NT2/D1 (cell line): ENCODE data around the gene TRIM39.

Experiments
- DNase-seq: peaks from one replicate; pipeline ENCODE4 v3.0.0-alpha.2; 2011; ENCODE audit warnings: low read depth, low spot score
- H3K27me3 ChIP-seq: 2 replicates; pipeline ENCODE4 v1.6.0; 2011; ENCODE audit warnings: mild to moderate bottlenecking; ENCODE audit not compliant: insufficient read length, insufficient read depth
- H3K36me3 ChIP-seq: 2 replicates; pipeline ENCODE4 v1.6.1; 2011; ENCODE audit warnings: mild to moderate bottlenecking, low read length, mixed read lengths; ENCODE audit not compliant: insufficient read depth, insufficient read length
- H3K4me1 ChIP-seq: 2 replicates; pipeline ENCODE4 v1.5.1; 2011; ENCODE audit not compliant: insufficient read depth, insufficient read length
- H3K4me3 ChIP-seq: 2 replicates; pipeline ENCODE4 v1.5.1; 2011; ENCODE audit warnings: low read depth; ENCODE audit not compliant: insufficient read length
- H3K9ac ChIP-seq: 2 replicates; pipeline ENCODE4 v1.6.0; 2011; ENCODE audit warnings: low read depth; ENCODE audit not compliant: insufficient read length
- H3K9me3 ChIP-seq: 2 replicates; pipeline ENCODE4 v1.5.1; 2011; ENCODE audit warnings: mild to moderate bottlenecking, low read length; ENCODE audit not compliant: insufficient read depth
- SUZ12 ChIP-seq: IDR thresholded peaks from 2 replicates; pipeline ENCODE4 v1.6.1; 2011; ENCODE audit not compliant: insufficient read length, insufficient read depth; ENCODE audit errors: extremely low read depth
- YY1 ChIP-seq: IDR thresholded peaks from 2 replicates; pipeline ENCODE4 v1.6.1; 2011; ENCODE audit not compliant: insufficient read length, insufficient read depth
- ZNF274 ChIP-seq: IDR thresholded peaks from 2 replicates; pipeline ENCODE4 v1.6.1; 2011; ENCODE audit warnings: mild to moderate bottlenecking, low read depth, low read length

TRIM39 gene

DNA sequence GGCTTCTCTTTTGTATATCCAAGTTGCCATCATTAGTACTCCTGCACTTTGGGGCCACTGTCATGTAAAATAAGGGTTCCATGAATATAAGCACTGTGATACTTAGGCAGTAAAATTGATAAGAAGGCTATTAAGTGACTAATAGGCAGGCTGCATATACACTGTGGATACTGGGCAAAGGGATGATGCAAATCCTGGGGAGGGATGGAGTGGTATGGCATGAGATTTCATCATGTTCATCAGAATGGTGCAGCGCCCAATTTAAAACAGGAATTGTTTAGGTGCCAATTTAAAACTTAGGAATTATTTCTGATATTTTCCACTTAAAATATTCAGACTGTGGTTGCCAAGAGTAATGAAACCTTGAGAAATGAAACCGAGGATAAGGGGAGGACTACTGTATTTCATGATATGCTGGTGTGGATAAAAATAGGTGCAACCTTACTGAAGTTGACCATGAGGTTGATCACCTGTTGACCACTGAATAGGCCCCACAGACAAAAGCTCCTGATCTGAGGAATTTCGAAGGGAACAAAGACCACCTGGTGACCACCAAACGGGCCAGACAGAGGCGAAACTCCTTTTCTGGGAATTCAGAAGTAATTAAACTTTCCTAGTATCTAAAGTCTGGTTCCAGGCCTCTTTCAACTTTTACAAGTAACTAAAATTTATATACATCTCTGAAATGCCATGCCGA is 4.9 kb upstream of the TRIM39 start:
- DNase-seq = no peak
- no peak overlapping the region for H3K4me3 ChIP-seq
- H3K4me1 ChIP-seq = no peaks in the 10 kb centered on the region
- H3K9ac ChIP-seq = no peak overlapping the region
- H3K27me3 ChIP-seq = no peaks in the 10 kb centered on the region
- peaks cover 28% of the 10 kb centered on the region for H3K36me3 ChIP-seq
- no peak for TF ChIP-seq ZNF274
- no peak for TF ChIP-seq SUZ12
- no peak for TF ChIP-seq YY1
- no peaks in the 10 kb centered on the region for H3K9me3 ChIP-seq

DNA sequence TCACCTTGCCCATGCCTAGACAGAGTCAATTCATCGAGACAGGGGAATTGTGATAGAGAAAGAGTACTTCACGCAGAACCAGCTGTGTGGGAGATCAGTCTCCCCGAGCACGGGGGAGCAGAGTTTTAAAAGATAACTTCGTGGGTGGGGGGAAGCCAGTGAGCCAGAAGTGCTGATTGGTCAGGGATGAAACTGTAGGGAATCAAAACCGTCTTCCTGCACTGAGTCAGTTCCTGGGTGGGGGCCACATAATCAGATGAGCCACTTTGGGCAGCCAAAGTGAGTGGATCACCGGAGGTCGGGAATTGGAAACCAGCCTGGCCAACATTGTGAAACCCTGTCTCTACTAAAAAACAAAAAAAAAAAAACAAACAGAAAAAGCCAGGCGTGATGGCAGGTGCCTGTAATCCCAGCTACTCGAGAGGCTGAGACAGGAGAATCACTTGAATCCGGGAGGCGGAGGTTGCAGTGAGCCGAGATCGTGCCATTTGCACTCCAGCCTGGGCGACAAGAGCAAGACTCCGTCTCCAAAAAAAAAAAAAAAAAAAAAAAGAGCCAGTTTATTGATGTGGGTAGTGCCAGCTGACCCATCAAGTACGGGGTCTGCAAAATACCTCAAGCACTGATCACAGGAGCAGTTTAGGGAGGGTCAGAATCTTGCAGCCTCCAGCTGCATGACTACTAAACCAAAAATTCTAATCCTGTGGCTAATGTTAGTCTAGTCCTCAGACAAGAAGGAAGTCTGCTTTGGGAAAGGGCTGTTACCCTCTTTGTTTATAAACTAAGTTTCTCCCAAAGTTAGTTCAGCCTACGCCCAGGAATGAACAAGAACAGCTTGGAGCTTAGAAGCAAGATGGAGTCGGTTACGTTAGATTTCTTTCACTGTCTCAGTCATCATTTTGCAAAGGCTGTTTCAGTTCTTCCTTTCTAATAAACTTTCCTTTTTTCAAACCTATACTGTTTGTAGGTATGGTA is 3.9 kb upstream of the TRIM39 start:
- no peak for DNase-seq
- no peak for TF ChIP-seq YY1
- no peak for TF ChIP-seq SUZ12
- TF ChIP-seq ZNF274 = no peak
- Histone ChIP-seq H3K4me1 (peaks cover 2% of the 10 kb centered on the region), H3K4me3 (no peak overlapping the region), H3K27me3 (no peaks in the 10 kb centered on the region), H3K9me3 (no peaks in the 10 kb centered on the region), H3K36me3 (peaks cover 25% of the 10 kb centered on the region), H3K9ac (no peak overlapping the region)

DNA sequence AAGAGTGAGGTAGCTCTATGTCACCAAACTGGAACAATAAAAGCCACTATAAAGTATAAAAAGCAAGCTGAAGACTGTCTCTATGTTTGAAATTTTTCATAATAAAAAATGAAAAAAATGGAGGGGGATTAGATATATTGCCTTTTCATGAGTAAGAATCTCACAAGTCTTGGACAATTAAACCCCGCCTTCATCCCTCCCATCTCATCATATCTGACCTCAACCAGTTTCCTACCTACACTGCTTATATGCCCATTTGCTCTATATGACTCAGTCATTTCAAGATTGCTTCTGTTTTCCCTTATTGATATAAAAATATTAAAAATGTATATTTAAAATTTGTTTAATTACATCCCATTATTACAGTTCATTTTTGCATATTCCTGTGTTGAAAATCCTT is 2.9 kb upstream of the TRIM39 start:
- no peak overlapping the region for H3K4me3 ChIP-seq
- H3K4me1 ChIP-seq = peaks cover 2% of the 10 kb centered on the region
- no peaks in the 10 kb centered on the region for H3K27me3 ChIP-seq
- H3K9me3 ChIP-seq = no peaks in the 10 kb centered on the region
- DNase-seq = no peak
- H3K9ac ChIP-seq = no peak overlapping the region
- TF ChIP-seq YY1 (no peak), ZNF274 (no peak), SUZ12 (no peak)
- H3K36me3 ChIP-seq = peaks cover 20% of the 10 kb centered on the region

DNA sequence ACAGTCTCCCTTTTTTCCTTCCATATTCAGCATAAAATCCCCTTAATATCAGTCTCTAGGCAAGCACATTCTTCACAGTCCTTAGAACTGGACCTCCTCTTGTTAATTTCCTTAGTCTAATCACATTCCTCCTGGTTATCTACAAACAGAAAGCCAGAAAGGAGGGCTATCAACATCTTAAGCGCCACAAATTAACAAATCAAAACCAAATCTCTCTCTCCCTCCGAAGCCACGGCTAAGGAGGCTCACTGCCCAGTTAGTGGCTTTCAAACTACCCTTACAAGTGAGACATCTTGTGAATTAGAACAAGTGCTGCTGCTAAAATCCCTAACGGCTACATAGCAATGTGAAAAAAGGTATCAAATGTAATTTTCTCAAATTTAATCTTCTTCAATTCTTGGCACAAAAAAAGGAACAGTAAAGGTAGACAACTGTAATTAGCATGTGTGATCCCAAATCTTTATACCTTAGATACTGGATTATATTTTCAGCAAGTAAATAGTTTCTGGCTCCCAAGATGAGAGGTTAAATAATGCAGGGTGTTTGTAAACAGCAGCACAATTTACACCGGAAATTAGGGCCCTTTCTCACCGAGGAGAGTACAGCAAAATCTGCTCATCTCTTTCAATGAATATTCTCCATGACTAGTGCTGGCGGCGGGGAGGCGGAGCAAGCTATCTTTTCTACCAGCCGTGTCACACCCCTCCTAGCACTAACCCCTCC is 1.4 kb upstream of the TRIM39 start:
- Histone ChIP-seq H3K9me3 (no peaks in the 10 kb centered on the region), H3K9ac (peak overlapping the region; percentile 95), H3K27me3 (no peaks in the 10 kb centered on the region), H3K4me3 (peak overlapping the region; percentile 86), H3K36me3 (peaks cover 25% of the 10 kb centered on the region), H3K4me1 (peaks cover 2% of the 10 kb centered on the region)
- TF ChIP-seq ZNF274 = no peak
- no peak for TF ChIP-seq YY1
- no peak for TF ChIP-seq SUZ12
- no peak for DNase-seq

DNA sequence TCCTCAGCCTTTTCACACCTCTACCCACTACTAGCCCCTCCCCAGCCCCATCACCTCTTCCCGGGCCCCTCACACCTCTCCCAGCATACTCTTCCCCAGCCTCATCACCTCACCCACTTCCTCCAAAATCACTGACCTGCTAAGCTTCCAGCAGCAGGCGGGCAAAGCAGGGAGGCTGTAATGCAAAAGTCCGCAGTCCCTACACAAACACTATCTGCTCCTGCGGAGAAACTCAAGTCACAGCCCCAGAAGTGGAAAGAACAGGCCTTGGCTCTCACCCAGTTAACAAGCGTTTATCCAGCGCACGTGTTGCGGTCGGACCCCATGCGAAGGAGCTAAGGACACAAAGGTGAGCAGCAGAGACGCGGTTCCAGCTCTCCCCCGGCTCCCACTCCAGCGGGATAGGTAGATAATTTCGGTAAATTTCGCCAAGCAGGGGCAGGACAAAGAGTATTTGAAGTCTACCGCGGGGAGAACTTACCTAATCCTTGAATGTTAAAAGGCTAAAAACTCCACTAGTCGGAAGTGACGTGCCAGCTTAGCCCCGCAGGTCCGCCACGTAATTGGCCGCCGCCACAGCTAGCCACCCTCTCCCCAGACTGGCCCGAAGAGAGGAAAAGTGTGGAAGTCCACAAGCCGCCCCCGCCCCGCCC is 728 bp upstream of the TRIM39 start:
- Histone ChIP-seq H3K27me3 (no peaks in the 10 kb centered on the region), H3K36me3 (peaks cover 30% of the 10 kb centered on the region), H3K9me3 (no peaks in the 10 kb centered on the region), H3K9ac (peak overlapping the region; percentile 95), H3K4me3 (peak overlapping the region; percentile 86), H3K4me1 (peaks cover 2% of the 10 kb centered on the region)
- no peak for TF ChIP-seq YY1
- TF ChIP-seq ZNF274 = no peak
- TF ChIP-seq SUZ12 = no peak
- peak; percentile 51 for DNase-seq

DNA sequence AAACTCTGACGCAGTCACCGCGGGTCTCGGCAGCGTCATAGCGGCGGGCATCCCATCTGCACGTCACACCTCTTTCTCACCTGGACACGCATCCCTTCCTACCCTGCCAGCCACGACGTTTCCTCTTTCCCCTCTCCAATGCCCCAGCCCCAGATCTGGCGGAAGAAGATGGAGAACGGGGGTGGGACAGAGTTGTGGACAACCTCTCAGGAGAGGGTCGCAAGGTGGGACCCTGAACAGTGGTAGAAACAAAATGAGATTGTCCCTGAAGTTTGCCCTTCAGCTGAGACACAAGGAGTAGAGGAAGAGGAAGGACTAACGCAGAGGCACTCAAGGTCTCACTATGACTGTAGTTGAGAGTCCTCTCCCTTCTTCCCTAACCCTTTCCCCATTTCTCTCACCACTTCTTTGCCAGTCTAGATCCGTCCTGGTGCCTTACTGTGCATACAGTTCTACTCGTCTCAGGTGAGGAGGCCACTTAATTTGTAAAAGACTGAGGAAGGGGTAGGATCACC is 562 bp downstream of the TRIM39 start:
- Histone ChIP-seq H3K27me3 (no peaks in the 10 kb centered on the region), H3K9me3 (no peaks in the 10 kb centered on the region), H3K4me3 (peak overlapping the region; percentile 86), H3K9ac (peak overlapping the region; percentile 95), H3K4me1 (peaks cover 2% of the 10 kb centered on the region), H3K36me3 (peaks cover 34% of the 10 kb centered on the region)
- no peak for DNase-seq
- TF ChIP-seq YY1 = no peak
- TF ChIP-seq ZNF274 = no peak
- TF ChIP-seq SUZ12 = no peak
